GM15510 (cell line): Measurements from ENCODE around the gene ZNHIT2.

Source experiments
- POLR2A ChIP-seq: IDR thresholded peaks from 3 replicates; pipeline ENCODE4 v1.6.1; 2011; ENCODE audit warnings: borderline replicate concordance; ENCODE audit not compliant: insufficient read length; ENCODE audit errors: extremely low read depth

Gene ZNHIT2

DNA sequence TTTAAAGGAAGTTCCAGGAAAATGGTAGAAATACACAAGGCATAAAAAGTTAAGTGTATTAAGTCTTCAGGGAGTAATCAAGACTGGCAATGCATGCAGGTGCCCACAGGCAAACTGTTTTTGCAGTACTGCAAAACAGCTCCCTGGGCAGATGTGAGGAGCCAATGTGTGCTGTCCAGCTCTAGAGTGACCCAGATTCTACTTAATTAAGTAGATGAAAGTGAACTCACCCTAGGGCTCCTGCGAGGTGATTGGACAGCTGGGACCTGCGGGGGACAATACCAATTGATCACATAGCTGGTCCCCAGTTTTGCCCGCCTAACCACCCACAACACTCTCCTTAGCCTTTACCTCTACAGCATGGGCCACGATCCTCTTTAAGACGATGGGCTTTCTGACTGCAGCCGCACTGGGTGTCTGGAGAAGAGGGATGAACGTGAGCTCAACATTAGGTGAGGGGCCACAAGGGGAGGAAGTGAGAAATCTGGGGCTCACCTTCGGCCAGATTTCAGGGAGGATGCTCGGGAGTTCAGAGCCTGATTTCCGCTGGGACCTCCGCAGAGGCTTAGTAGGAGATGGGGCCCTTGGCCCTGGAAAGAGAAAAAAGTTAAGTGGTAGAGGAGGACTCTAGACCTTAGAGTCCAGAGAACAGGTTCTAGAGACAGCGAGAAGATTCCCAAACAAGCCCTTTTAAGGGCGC is 34.2 kb downstream of the ZNHIT2 start:
- no peak for TF ChIP-seq POLR2A

DNA sequence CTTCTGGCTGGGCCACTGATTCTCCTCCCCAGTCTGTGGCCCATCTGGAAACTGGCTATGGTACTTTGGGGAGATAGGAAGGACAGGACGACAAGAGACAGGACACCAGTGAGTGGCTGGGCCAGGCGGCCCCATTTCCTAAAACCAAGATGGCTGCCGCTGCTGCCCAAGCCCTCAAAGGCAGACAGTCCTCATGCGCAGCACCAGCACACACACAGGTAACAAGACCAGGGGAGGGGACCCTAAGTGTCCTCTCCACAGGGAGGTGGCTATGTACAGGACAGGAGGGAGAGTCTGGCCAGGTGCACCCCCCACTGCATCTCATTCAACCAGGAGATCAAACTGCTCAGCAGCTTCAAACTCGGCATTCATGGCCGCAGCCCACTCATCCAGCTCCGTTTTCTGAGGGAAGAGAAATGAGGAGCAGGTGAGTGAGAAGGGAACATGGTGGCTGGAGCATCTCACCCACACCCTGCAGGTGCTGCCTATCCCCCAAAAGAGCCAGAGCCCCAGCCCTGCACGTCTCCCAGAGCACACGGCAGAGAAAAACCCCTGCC is 38.6 kb downstream of the ZNHIT2 start:
- no peak for TF ChIP-seq POLR2A

DNA sequence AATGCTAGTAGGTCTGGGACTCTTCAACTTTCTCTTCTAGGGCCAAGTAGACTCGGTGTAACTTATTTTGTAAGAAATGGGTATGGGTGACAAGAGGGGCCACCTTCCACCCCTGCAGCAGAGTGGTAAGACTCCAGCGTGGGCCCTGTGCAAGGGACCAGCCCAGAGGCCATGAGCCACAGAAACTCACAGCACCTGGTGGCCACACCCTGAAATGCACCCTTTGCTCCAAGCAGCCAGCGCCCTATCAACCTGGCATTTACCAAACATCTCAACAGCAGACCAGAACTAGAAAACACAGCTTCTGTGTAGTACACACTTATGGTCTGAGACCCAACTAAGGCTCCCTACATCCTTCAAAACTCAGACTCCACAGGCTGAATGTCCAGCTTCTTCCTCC is 39.4 kb downstream of the ZNHIT2 start:
- no peak for TF ChIP-seq POLR2A

DNA sequence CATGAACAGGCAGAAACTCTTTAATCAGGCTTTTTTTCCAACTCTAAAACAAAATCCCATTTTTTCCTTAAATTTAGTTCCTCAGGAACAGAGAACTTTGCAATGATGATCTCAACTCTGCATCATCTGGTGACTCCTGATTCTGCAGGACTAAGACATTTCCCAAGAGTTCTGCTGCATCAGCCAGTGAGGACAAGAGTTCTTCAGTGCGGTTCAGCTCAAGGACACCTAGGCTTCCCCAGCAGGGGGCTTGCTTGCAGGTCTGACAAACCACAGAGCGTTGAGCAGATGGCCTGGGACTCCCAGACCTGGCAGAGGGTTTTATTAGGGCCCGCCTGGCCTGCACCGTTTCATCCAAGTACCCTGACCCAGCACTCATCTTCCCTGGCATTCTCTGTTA is 40.0 kb downstream of the ZNHIT2 start:
- no peak for TF ChIP-seq POLR2A

DNA sequence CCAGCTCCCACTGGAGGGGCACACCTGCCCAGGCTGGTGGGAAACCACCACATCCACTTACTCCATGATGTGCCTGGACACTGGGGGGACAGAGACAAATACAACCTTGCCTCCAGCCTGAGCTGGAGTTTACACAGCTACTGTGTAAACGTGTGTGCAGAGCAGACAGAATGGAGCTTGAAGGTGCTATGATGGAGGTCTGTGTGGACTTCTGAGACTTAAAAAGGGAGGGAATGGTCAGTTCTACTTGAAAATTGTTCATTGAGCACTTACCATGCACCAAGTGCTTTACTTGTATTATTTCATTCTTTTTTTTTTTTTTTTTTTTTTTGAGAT is 44.9 kb downstream of the ZNHIT2 start:
- TF ChIP-seq POLR2A = no peak

DNA sequence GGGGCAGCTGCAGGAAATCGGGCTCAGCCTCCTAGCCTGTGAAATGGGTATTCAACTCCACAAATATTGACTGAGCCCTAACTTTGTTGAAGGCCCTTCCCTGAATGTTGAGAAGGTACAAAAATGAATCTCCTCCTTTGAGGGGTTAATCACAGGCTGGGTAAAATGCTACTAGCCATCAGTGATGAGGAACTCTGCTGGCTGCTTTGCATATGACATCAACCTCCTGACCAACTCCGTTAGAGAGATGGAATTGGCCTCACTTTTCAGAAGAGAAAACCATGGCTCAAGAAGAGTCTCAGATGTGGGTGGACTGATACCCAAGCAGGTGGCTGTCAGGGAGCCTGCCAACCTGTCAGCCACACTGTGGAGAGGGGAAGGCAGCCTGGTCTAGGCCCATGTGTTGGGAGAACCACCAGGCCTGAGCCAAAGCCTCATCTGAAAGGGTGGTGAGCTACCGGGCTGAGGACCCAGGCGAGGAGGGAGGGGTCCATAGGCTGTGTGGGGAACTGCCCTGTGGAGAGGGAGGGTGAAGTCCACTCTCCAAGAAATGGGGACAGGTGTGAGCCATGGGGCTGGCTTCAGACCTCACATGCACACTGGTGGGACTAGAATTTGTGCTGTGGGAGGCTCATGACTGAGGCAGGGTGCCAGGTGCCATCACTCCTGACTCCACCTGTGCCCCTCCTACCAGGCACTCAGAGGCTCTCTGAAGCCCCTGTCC is 45.4 kb downstream of the ZNHIT2 start:
- TF ChIP-seq POLR2A = no peak

DNA sequence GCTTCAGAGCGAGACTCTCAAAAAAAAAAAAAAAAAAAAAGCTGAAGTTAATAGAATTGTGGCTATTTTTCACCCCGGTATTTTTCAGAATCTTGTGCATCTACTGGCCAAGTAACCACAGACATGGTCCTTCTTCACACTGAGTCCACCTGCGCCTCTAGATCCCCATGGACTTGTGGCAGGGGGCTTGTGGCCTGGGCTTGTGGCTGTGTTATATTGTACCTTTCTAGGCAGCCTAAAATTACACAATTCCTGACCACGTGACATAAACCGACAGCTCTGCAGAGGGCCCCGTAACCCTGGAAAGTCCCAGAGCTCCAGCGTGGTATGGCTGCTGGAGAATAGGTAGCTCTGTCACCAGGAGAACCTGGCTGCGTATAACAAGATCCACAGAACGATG is 48.3 kb downstream of the ZNHIT2 start:
- TF ChIP-seq POLR2A = no peak

DNA sequence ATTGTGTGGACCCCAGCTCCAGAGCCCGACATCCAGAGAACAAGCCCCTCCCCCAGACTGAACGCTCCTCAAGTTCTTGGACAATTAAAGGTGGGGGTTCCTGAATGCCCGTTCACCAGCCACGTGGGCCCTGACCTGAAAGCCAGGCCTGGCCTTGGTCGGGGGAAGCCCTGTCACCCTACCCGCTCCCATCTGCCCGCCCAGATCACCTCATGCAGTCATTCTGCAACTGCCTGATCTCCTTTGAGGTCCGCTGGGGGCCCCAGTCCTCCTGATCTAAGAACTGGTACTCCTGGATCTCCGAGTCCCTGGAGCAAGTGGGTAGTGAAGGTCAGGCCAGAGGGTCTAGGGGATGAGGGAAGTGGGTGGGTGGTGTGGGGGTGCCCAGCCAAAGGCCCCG is 50.1 kb downstream of the ZNHIT2 start:
- no peak for TF ChIP-seq POLR2A

DNA sequence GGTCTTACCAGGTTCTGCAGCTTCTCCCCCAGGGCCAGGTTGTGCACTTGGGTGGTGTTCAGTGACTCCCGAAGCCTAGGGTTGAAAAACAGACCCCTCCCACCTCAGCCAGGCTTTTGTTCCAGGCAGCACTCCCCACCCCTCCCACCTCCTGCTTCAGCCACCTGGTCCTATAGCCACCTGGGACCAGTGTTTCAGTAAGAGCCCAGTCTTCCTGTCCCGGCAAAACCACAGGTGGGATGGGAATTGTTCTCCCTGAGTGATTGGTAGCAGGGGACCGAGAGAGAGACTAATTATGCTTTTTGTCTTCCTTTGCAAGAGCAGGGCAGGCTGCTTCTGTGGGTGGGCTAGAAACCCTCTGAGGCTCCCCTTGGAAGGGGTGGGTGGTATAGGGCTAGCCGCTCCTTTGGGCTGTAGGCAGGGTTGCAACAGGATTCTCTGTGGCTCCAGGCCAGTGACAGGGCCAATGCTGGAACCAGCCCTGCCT is 50.7 kb downstream of the ZNHIT2 start:
- no peak for TF ChIP-seq POLR2A
